Middle frontal gyrus (tissue), 1 donor: ENCODE measurements around the gene BBLN.

Source experiments
- DNase-seq: peaks from one replicate; pipeline ENCODE4 v3.0.0-alpha.2; 2015; ENCODE audit warnings: low spot score; ENCODE audit errors: extremely low spot score

The BBLN gene

DNA sequence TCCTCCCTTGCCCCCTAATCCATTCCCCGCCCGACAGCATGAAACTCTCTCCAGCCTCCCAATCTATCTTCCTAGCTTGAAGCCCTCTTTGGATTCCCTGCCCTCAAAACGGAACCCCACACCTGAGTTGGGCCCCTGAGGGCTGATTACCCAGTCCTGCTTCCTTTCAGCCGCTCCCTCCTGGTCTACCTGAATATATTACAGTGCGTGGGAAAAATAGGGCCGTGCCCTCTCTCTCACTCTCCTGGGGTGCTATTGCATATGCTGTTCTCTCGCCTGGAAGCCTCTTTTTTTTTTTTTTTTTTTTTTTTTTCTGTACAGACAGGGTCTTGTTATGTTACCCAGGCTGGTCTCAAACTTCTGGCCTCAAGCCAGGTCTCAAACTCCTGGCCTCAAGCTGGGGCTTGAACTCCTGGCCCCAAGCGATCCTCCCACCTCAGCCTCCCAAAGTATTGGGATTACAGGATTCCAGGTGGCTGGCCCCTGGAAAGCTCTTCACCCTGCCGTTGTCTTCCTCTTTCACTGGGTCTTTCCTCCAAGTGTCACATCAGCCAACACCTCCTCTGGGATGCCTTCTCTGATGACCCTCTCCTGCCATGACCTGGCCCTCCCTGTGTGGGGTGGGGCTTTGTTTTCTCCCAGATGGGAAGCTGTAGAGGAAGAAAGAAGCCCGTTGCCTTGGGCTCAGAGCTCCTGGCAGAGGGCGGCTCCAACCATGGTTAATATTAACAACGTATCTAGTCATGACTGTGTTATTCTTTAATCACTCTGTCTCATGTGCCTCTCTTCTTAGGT lies 51.3 kb downstream of the BBLN start:
- no peak for DNase-seq

DNA sequence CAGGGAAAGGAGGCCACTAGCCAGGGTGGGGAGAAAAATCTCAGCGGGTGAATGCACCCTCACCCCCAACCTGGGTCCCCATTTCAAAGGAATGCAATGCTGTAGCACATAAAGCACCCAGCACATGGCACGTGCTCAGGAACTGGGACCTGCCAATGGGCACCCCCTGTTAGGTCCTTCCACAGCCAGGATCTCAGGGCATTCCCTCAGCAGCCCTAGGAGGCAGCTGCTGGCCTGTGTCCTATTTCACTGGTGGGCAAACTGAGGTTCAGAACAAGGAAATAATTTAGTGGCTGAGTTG lies 51.9 kb downstream of the BBLN start:
- no peak for DNase-seq
